IMR-90 (cell line): Measurements from ENCODE around the gene NEDD1. TPM values are rescaled to one million over a fixed set of nuclear protein-coding genes. Genes with fewer than 3 reads are reported as not detected.

ENCODE experiments used
- ATAC-seq: fragments of 200-7000 bp; cut with Tn5 transposase; 2 replicates; pipeline ENCODE4 v1.9.1; 2020; ENCODE audit warnings: low read depth, mild to moderate bottlenecking, moderate library complexity
- BruUV-seq: library from RNA; stranded (reverse); fragments of 400-500 nt; replicated peaks from 2 replicates; lab custom pipeline; 2021; lab: Mats Ljungman, UMichigan
- CTCF ChIA-PET: fragments of 300-600 bp; formaldehyde crosslinking; extraction: SDS; loops from one replicate; lab custom pipeline; 2021; ENCODE audit warnings: antibody characterized with exemption; lab: Yijun Ruan, JAX
- POLR2A ChIA-PET: fragments of 300-600 bp; sonication (Branson Sonifier 250); formaldehyde crosslinking; loops from one replicate; lab custom pipeline; 2022; ENCODE audit warnings: antibody characterized with exemption; ENCODE audit not compliant: unreplicated experiment; lab: Charles Lee
- DNase-seq: peaks from one replicate; pipeline ENCODE4 v3.0.0; 2013
- H2AFZ ChIP-seq: replicated peaks from 2 replicates; pipeline ENCODE3; 2013; ENCODE audit warnings: low read length, mild to moderate bottlenecking; ENCODE audit not compliant: poor library complexity
- H2AK5ac ChIP-seq: 2 replicates; pipeline ENCODE4 v1.6.1; 2013; ENCODE audit warnings: low read depth, low read length, inconsistent platforms
- H2AK9ac ChIP-seq: replicated peaks from 2 replicates; pipeline ENCODE3; 2013; ENCODE audit warnings: mild to moderate bottlenecking, low read depth, low read length, moderate library complexity; ENCODE audit not compliant: poor library complexity
- H2BK120ac ChIP-seq: 2 replicates; pipeline ENCODE4 v1.6.1; 2013; ENCODE audit warnings: low read depth, low read length, inconsistent platforms
- H2BK15ac ChIP-seq: 3 replicates; pipeline ENCODE4 v1.6.1; 2013; ENCODE audit warnings: low read depth, low read length, inconsistent platforms
- H2BK20ac ChIP-seq: 2 replicates; pipeline ENCODE4 v1.6.1; 2013; ENCODE audit warnings: low read depth, mild to moderate bottlenecking, inconsistent platforms, low read length, moderate library complexity
- H2BK5ac ChIP-seq: 2 replicates; pipeline ENCODE4 v1.6.1; 2013; ENCODE audit warnings: mild to moderate bottlenecking, low read depth, low read length, inconsistent platforms; ENCODE audit not compliant: poor library complexity, severe bottlenecking
- H3K14ac ChIP-seq: replicated peaks from 2 replicates; pipeline ENCODE4 v1.6.1; 2013; ENCODE audit warnings: low read depth, low read length, inconsistent platforms
- H3K18ac ChIP-seq: 2 replicates; pipeline ENCODE4 v1.6.1; 2013; ENCODE audit warnings: low read depth, low read length, control low read depth
- H3K23ac ChIP-seq: 2 replicates; pipeline ENCODE4 v1.6.1; 2013; ENCODE audit warnings: low read depth, low read length, inconsistent platforms
- H3K27ac ChIP-seq: 2 replicates; pipeline ENCODE4 v1.5.1; 2013; ENCODE audit warnings: mild to moderate bottlenecking, control low read depth, low read length; ENCODE audit not compliant: insufficient read depth
- H3K27me3 ChIP-seq: 2 replicates; pipeline ENCODE4 v1.6.1; 2013; ENCODE audit warnings: low read length; ENCODE audit not compliant: control insufficient read depth, insufficient read depth
- H3K36me3 ChIP-seq: 2 replicates; pipeline ENCODE4 v1.6.1; 2013; ENCODE audit warnings: low read length, mixed read lengths; ENCODE audit not compliant: control insufficient read depth, insufficient read depth
- H3K4ac ChIP-seq: 2 replicates; pipeline ENCODE4 v1.6.1; 2013; ENCODE audit warnings: low read depth, low read length, inconsistent platforms
- H3K4me1 ChIP-seq: 2 replicates; pipeline ENCODE4 v1.6.1; 2013; ENCODE audit warnings: low read length, mixed read lengths; ENCODE audit not compliant: control insufficient read depth, insufficient read depth
- H3K4me2 ChIP-seq: 2 replicates; pipeline ENCODE4 v1.6.1; 2013; ENCODE audit warnings: low read depth, mild to moderate bottlenecking, control low read depth, low read length, moderate library complexity
- H3K4me3 ChIP-seq: 2 replicates; pipeline ENCODE4 v1.5.1; 2013; ENCODE audit warnings: low read depth, mild to moderate bottlenecking, control low read depth, low read length, moderate library complexity; ENCODE audit not compliant: insufficient read depth
- H3K56ac ChIP-seq: 2 replicates; pipeline ENCODE4 v1.6.1; 2013; ENCODE audit warnings: low read length, inconsistent platforms; ENCODE audit not compliant: insufficient read depth; ENCODE audit errors: extremely low read depth
- H3K79me1 ChIP-seq, 2 experiments: 2 replicates each; pipeline ENCODE4 v1.6.1; 2013; ENCODE audit warnings: low read length in 2 of 2, inconsistent platforms in 1 of 2, low read depth in 1 of 2
- H3K9ac ChIP-seq: 2 replicates; pipeline ENCODE4 v1.6.1; 2013; ENCODE audit warnings: low read depth, low read length, control low read depth
- H3K9me1 ChIP-seq: 2 replicates; pipeline ENCODE4 v1.6.1; 2013; ENCODE audit warnings: low read length, inconsistent platforms; ENCODE audit not compliant: insufficient read depth
- H3K9me3 ChIP-seq: 2 replicates; pipeline ENCODE4 v1.6.1; 2013; ENCODE audit warnings: low read length; ENCODE audit not compliant: control insufficient read depth, insufficient read depth
- H4K20me1 ChIP-seq: 2 replicates; pipeline ENCODE4 v1.6.1; 2013; ENCODE audit warnings: low read length, inconsistent platforms; ENCODE audit not compliant: insufficient read depth
- H4K5ac ChIP-seq: 2 replicates; pipeline ENCODE4 v1.6.1; 2013; ENCODE audit warnings: mild to moderate bottlenecking, low read depth, low read length, control low read depth
- H4K8ac ChIP-seq, 2 experiments: 2 replicates each; pipeline ENCODE4 v1.6.1; 2013; ENCODE audit warnings: low read depth in 2 of 2, low read length in 2 of 2, control low read depth in 1 of 2, inconsistent platforms in 1 of 2
- H4K91ac ChIP-seq: 2 replicates; pipeline ENCODE4 v1.6.1; 2013; ENCODE audit warnings: low read depth, low read length, inconsistent platforms; ENCODE audit not compliant: insufficient read depth
- BHLHE40 ChIP-seq: fragments of 150-350 bp; IDR thresholded peaks from 2 replicates; pipeline ENCODE4 v1.6.1; 2016; ENCODE audit warnings: mild to moderate bottlenecking, low read depth, low read length
- CEBPB ChIP-seq: IDR thresholded peaks from 2 replicates; pipeline ENCODE4 v1.6.1; 2012; ENCODE audit warnings: low read depth, low read length, improper control_type of control experiment
- CHD1 ChIP-seq: IDR thresholded peaks from 2 replicates; pipeline ENCODE4 v1.6.1; 2012; ENCODE audit warnings: low read depth, low read length, improper control_type of control experiment
- FOS ChIP-seq: fragments of 150-350 bp; IDR thresholded peaks from 2 replicates; pipeline ENCODE4 v1.6.1; 2016; ENCODE audit warnings: low read depth, low read length
- MAFK ChIP-seq: IDR thresholded peaks from 2 replicates; pipeline ENCODE4 v1.6.1; 2012; ENCODE audit warnings: low read depth, low read length, improper control_type of control experiment
- MAZ ChIP-seq: IDR thresholded peaks from 2 replicates; pipeline ENCODE4 v1.6.1; 2012; ENCODE audit warnings: low read depth, mild to moderate bottlenecking, low read length, improper control_type of control experiment, moderate library complexity, borderline replicate concordance
- MXI1 ChIP-seq: IDR thresholded peaks from 2 replicates; pipeline ENCODE4 v1.6.1; 2012; ENCODE audit warnings: low read depth, mild to moderate bottlenecking, low read length, moderate library complexity, borderline replicate concordance
- NFE2L2 ChIP-seq: fragments of 150-350 bp; IDR thresholded peaks from 2 replicates; pipeline ENCODE4 v1.6.1; 2016; ENCODE audit warnings: low read depth, mild to moderate bottlenecking, low read length
- POLR2A ChIP-seq: IDR thresholded peaks from 2 replicates; pipeline ENCODE4 v1.6.1; 2012; ENCODE audit warnings: mild to moderate bottlenecking, low read depth, low read length
- RAD21 ChIP-seq: IDR thresholded peaks from 2 replicates; pipeline ENCODE4 v1.6.1; 2012; ENCODE audit warnings: low read length, improper control_type of control experiment
- RCOR1 ChIP-seq: IDR thresholded peaks from 2 replicates; pipeline ENCODE4 v1.6.1; 2012; ENCODE audit warnings: mild to moderate bottlenecking, low read length, improper control_type of control experiment; ENCODE audit not compliant: insufficient replicate concordance
- RFX5 ChIP-seq: IDR thresholded peaks from 2 replicates; pipeline ENCODE4 v1.8.0; 2012; ENCODE audit warnings: low read depth, mild to moderate bottlenecking, low read length, moderate library complexity
- SMC3 ChIP-seq: fragments of 150-350 bp; IDR thresholded peaks from 2 replicates; pipeline ENCODE4 v1.6.1; 2016; ENCODE audit warnings: low read depth, mild to moderate bottlenecking, antibody characterized with exemption, low read length, moderate library complexity
- WGBS, 2 experiments: methylation state at CpG; one replicate each; pipeline versions ENCODE4 v1.1.5 to v1.1.7; 2013; ENCODE audit warnings: missing lambda C conversion rate in 2 of 2; ENCODE audit not compliant: insufficient read length in 1 of 2; ENCODE audit errors: extremely low coverage in 2 of 2; 5-methylcytosine and 5-hydroxymethylcytosine counted together
- dilution Hi-C: fragments of 300-500 bp; cut with HindIII; formaldehyde crosslinking; loops from one replicate; pipeline ENCODE4 v1.14.3; 2018; ENCODE audit warnings: low sequenced_read_pairs; ENCODE audit not compliant: unreplicated experiment
- in situ Hi-C: fragments of 300-500 bp; cut with MboI; formaldehyde crosslinking; loops from 3 replicates; pipeline ENCODE4 v1.14.3; 2019; ENCODE audit warnings: low sequenced_read_pairs, inconsistent platforms, mixed read lengths
- intact Hi-C: fragments of 100-400 bp; cut with micrococcal nuclease; formaldehyde crosslinking; loops from 2 replicates; pipeline ENCODE4 v1.10.0; 2022
- polyA plus RNA-seq, 3 experiments: library from polyadenylated mRNA; depleted of rRNA; stranded (reverse); fragments of >200 nt; gene quantifications; 2 replicates each; pipeline ENCODE4 v1.2.3, GENCODE V29; 2012; ENCODE audit warnings: low replicate concordance in 1 of 3
- total RNA-seq: library from RNA; depleted of rRNA; stranded (reverse); fragments of >200 nt; gene quantifications from 2 replicates; pipeline ENCODE4 v1.2.3, GENCODE V29; 2012
- TF ChIP-seq, protein P1 (sequence below): conservative IDR thresholded peaks from 2 replicates; pipeline ENCODE4 v1.5.1; 2012; ENCODE audit warnings: mild to moderate bottlenecking, low read depth, low read length, improper control_type of control experiment
- TF ChIP-seq, protein P2 (sequence below): fragments of 150-350 bp; IDR thresholded peaks from 2 replicates; pipeline ENCODE4 v1.6.1; 2016; ENCODE audit warnings: low read depth, mild to moderate bottlenecking, low read length, moderate library complexity, borderline replicate concordance
- TF ChIP-seq, protein P3 (sequence below): fragments of 150-350 bp; IDR thresholded peaks from 2 replicates; pipeline ENCODE4 v1.6.1; 2017; ENCODE audit warnings: mild to moderate bottlenecking, antibody characterized with exemption, low read length, low read depth

Gene NEDD1
- total and polyA plus RNA-seq, 2 of the 4 experiments (the other 2 are of a cell fraction): 10.0 to 48.0 TPM

DNA sequence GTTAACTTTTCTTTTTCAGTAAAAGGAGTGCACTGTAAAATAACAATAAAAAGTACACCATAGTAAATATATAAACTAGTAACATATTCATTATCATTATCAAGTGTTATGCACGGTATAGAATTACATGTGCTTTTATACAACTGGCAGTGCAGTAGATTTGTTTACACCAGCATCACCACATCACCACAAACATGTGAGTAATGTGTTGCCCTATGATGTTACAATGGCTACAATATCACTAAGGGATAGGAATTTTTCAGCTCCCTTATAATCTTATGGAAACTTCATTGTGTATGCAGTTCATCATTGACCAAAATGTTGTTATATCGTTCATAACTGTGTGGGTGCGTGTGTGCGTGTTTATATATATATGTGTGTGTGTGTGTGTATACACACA, 23.5 kb upstream of the NEDD1 start:
- no CpG with 5 or more reads among the region's 4 CpGs for WGBS, 2 experiments
- H2AK9ac ChIP-seq: no peak overlapping the region

More for the DNA sequence above, 23.5 kb upstream of the NEDD1 start:
- no peaks in the 10 kb centered on the region for H3K79me1 ChIP-seq
- no peaks in the 10 kb centered on the region for H3K9me3 ChIP-seq
- H2AK5ac ChIP-seq: no peak overlapping the region
- peaks cover 8% of the 10 kb centered on the region for H3K4me1 ChIP-seq
- no peak overlapping the region for H4K8ac ChIP-seq
- H2BK5ac ChIP-seq: no peak overlapping the region
- CTCF ChIA-PET: no interaction called here
- no peak overlapping the region for H4K5ac ChIP-seq
- no peak overlapping the region for H3K27ac ChIP-seq
- H3K4ac ChIP-seq: no peak overlapping the region
- DNase-seq: peak; percentile 61
- H3K4me2 ChIP-seq: no peak overlapping the region; the same call in 1 of the 2 replicates
- H3K18ac ChIP-seq: no peak overlapping the region
- BruUV-seq: no TSS peak
- H3K9ac ChIP-seq: no peak overlapping the region
- H3K36me3 ChIP-seq: no peaks in the 10 kb centered on the region
- H3K4me3 ChIP-seq: no peak overlapping the region
- intact Hi-C loops (no loop called here), dilution Hi-C loops (no loop called here), in situ Hi-C loops (no loop called here)
- ATAC-seq: peak; percentile 8; the same call in 1 of the 2 replicates
- peaks cover 7% of the 10 kb centered on the region for H3K9me1 ChIP-seq
- H3K23ac ChIP-seq: no peak overlapping the region
- H3K56ac ChIP-seq: no peak overlapping the region
- H2AFZ ChIP-seq: no peak overlapping the region
- TF ChIP-seq RCOR1: no peak
- TF ChIP-seq, protein P1, sequence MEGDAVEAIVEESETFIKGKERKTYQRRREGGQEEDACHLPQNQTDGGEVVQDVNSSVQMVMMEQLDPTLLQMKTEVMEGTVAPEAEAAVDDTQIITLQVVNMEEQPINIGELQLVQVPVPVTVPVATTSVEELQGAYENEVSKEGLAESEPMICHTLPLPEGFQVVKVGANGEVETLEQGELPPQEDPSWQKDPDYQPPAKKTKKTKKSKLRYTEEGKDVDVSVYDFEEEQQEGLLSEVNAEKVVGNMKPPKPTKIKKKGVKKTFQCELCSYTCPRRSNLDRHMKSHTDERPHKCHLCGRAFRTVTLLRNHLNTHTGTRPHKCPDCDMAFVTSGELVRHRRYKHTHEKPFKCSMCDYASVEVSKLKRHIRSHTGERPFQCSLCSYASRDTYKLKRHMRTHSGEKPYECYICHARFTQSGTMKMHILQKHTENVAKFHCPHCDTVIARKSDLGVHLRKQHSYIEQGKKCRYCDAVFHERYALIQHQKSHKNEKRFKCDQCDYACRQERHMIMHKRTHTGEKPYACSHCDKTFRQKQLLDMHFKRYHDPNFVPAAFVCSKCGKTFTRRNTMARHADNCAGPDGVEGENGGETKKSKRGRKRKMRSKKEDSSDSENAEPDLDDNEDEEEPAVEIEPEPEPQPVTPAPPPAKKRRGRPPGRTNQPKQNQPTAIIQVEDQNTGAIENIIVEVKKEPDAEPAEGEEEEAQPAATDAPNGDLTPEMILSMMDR: no peak
- no peak for TF ChIP-seq SMC3
- no peak for TF ChIP-seq NFE2L2
- no peak for TF ChIP-seq BHLHE40
- no peak for TF ChIP-seq FOS
- TF ChIP-seq, protein P2, sequence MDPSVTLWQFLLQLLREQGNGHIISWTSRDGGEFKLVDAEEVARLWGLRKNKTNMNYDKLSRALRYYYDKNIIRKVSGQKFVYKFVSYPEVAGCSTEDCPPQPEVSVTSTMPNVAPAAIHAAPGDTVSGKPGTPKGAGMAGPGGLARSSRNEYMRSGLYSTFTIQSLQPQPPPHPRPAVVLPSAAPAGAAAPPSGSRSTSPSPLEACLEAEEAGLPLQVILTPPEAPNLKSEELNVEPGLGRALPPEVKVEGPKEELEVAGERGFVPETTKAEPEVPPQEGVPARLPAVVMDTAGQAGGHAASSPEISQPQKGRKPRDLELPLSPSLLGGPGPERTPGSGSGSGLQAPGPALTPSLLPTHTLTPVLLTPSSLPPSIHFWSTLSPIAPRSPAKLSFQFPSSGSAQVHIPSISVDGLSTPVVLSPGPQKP: no peak
- no peak for TF ChIP-seq RAD21
- no peak for TF ChIP-seq MAZ
- no peak for TF ChIP-seq MAFK
- no peak for TF ChIP-seq MXI1
- no peak for TF ChIP-seq POLR2A
- TF ChIP-seq CHD1: no peak
- TF ChIP-seq CEBPB: no peak
- TF ChIP-seq, protein P3, sequence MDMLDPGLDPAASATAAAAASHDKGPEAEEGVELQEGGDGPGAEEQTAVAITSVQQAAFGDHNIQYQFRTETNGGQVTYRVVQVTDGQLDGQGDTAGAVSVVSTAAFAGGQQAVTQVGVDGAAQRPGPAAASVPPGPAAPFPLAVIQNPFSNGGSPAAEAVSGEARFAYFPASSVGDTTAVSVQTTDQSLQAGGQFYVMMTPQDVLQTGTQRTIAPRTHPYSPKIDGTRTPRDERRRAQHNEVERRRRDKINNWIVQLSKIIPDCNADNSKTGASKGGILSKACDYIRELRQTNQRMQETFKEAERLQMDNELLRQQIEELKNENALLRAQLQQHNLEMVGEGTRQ: no peak
- no peak for TF ChIP-seq RFX5
- POLR2A ChIA-PET: interaction anchor here (0.6 kb wide), 1 partner anchor 49 kb away, joined by 3 read pairs; no protein-coding TSS in a partner anchor
- H2BK20ac ChIP-seq: no peak overlapping the region
- no peak overlapping the region for H3K14ac ChIP-seq
- H4K20me1 ChIP-seq: no peaks in the 10 kb centered on the region
- H2BK15ac ChIP-seq: no peak overlapping the region
- H4K91ac ChIP-seq: no peak overlapping the region
- no peak overlapping the region for H2BK120ac ChIP-seq
- H3K27me3 ChIP-seq: no peaks in the 10 kb centered on the region
